ENCODE measurements around the gene PRKAG3.
A peak's percentile ranks its signal among the peaks of the same experiment; 100 is the strongest.
"Not testable (repeated sequence)": the region's sequence is repeated elsewhere in the genome, so short reads cannot be mapped to it uniquely, and the experiment has no call there.

Gene PRKAG3

DNA sequence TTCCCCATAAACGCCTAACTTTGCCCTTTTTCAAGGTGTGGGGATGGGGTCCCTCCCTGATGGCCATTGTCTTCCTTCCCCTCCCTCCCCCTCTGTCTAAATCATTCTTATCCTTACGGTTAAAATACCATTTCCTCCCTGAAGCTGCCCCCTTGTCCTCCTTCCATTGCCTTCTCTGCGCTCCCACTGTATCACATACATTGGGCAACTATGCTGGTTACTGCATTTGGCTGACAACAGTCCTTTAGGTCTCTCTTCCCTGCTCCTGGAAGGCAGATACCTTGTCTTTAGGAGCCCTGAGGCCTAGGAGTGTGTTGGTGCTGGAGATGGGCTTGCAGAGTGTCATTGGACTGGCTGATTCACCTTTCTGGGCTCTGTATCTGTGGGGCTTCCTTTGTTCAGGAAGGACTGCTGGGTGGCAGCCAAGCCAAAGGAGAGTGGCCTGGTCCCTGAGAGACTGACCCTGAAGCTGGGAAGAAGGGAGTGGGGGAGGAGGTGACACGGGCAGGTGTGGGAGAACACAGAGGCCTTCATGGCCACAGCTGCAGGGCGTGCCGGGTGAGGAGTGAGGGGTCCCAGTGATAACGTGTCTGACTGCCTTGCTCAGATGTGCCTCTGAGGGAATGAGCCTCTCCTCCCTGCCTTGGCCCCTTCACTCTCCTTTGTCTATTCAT, 30.2 kb upstream of the PRKAG3 start:
- DNase-seq (ENCODE audit: low spot score), result no peak

DNA sequence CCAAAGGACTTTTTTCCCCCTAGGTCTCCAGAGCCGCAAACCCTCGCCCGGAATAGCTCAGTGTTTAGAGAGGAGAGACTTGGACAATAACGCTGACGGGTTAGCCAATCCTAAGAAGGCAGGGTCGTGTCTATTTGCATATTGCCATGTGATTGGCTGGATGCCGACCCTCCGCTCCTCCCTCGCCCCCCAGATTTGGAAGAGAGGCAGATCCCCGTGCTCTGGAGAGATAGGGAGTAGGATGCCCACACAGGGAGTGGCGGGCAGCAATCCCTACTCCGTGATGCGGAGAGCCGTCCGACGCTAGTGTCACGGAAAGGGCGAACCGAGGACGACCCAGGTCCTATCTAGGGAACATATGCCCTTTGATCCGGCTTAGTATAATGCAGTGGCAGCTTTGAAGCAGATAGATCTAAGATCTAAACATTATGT, 29.4 kb upstream of the PRKAG3 start:
- peak; percentile 24 for DNase-seq (ENCODE audit: low spot score)

DNA sequence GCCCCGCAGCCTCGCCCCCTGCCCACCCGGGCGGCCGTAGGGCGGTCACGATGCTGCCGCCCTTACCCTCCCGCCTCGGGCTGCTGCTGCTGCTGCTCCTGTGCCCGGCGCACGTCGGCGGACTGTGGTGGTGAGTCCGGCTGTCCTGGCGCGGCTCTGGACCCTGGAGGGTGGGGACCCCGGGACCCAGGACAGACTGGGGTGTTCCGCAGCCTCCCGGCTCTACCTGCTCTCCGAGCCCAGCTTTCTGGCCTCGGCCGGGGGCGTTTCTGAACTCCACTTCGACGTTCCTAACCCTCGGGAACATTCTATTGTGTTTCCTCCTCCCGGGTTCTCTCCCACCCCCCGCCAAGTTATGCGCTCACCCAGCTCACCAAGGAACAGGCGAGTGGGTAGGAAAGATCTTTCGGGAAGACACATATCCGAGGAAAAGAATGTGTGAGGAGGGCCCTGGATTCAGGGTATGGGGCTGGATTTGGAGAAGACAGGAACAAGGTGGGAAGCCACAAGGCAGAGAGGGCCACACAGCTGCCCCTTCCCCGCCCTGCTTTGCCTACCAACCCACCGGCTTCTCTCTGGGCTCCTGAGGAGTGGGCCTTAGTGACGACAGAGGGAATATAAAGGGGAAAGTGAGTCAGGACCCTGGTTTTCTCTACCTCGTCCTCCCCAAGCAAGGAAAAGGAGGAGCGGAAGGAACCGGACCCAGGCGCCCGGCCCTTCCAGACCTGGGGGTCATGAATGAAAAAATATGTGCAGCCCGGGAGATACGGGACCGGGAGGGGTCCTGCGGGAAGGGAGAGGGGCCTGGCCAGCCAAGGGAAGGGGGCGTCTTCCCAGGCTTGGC, 28.6 kb upstream of the PRKAG3 start:
- no peak for DNase-seq (ENCODE audit: low spot score)

- DNase-seq (ENCODE audit: low spot score), result no peak
Measured at GRCh38 chr2:218859556-218859987, 28.0 kb upstream of the PRKAG3 start, which contains the start of gene WNT6. TSS of gene WNT6 (plus strand) at chr2:218859805. CDS start at chr2:218860038, 233 bp downstream.

DNA sequence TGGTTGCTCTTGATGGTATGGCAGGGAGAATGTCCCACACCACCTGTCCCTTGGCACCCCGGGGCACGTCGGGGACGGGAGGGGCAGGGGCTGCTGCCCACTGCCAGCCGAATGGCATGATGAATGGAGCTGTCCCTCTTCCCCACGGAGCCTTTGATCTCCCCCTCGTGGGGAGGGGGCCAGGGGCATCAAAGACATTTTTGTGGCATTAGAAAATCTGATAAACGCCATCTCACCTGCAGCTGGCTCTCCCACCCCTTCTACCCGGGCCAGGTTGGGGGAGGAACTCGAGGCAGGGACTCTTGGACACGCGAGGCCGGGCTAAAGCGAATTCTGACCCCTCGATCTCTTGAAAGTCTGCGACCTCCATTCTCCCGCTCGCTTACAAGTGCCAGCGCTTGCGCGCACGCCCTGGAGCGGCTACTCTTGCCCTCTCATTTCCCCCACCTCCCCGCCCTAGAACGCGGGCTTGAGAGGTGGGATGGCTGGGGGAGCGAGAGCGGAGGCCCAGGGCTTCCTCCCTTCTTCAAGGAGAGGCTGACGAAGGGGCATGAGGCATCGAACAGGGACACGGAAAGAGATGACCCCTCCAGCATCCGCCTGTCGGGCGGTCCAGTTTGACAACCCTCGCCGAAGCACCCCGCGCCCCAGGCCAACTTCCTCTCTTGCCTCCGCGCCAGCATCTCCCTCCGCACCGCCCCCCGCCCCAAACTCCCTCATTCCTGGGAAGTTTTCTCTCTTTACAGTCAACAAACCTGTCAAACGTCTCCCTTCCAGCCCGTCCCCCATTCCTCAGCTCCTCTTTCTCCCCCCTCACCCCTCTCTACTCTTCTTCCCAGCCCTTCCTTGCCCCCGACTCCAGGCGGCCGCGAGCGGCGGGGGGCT, 27.3 kb upstream of the PRKAG3 start:
- no peak for DNase-seq (ENCODE audit: low spot score)

GRCh38 chr2:218858138-218858445, 26.5 kb upstream of the PRKAG3 start:
- no peak for DNase-seq (ENCODE audit: low spot score)

GRCh38 chr2:218857371-218858137, 26.0 kb upstream of the PRKAG3 start:
- no peak for DNase-seq (ENCODE audit: low spot score)

DNA sequence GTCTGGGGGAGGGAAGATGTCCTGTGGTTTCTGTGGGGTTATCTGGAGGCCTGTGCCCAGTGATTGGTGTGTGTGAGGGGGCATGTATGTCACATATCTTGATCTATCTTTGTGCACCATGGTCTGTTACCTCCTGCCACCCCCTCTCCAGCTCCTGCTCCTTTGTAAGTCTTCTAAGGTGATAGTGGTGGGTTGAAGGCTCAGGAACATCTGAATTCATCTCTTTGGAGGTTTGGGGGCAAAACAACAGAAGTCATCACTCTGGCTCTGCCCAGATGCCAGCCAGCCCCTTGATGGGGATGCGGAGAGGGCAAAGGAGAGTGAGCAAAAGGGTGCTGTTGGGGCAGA, 25.3 kb upstream of the PRKAG3 start:
- DNase-seq (ENCODE audit: low spot score), result no peak

GRCh38 chr2:218856167-218856895, 24.7 kb upstream of the PRKAG3 start:
- no peak for DNase-seq (ENCODE audit: low spot score)

- no peak for DNase-seq (ENCODE audit: low spot score)
Measured at GRCh38 chr2:218855305-218856166, 23.9 kb upstream of the PRKAG3 start.

DNA sequence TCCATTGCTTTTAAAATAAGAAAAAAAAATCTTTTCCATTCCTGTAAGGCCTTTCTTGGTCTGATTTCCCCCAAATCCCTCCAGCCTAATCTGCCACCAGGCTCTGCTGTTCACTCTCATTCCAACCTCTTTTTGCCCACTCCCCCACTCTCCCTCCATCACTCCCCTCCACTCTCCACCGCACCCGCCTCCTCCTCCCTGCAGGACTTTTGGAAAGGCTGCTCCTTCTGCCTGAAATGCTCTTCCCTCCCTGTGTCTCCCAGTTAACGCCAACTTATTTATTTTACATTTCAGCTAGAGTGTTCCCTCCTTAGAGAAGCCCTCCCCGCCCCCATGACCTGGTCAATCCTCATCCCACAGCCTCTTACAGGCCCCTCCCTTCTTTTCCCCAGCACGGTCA, 23.3 kb upstream of the PRKAG3 start:
- no peak for DNase-seq (ENCODE audit: low spot score)

GRCh38 chr2:218853766-218854165, 22.2 kb upstream of the PRKAG3 start:
- peak; percentile 72 for DNase-seq (ENCODE audit: low spot score)

DNA sequence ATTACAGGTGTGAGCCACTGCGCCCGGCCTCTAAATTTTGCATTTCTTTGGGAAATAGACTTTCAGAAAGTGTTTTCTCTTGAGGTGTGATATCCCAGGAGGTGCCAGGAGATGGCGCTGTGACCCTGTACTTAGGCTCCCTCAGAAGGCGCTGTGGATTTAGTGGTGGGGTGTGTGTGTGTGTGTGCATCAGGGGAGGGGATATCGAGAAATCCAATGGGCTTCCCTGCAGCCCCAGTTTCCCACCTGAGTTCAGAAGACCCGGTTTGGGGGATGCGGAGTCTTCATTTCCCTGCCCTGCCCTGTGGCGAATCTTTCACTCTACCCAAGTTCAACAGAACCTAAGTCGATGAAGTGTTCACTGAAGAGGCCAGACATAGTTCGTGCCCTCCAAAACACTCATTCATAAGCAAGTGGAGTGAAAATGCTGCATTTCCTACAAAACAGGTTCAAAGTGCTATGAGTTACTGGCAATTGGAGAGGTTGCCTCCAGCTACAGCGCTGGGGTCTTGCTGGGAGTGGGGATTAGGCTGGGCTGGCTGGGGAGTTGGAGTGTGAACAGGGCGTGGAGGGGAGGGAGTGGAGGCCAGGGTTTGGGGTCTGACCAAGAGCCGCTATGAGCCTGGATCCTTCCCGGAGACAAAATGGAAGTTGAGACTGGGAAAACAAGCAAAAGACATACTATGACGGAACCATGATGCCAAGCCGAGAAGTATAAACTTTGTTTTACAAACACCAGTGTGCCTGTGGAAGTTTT, 21.5 kb upstream of the PRKAG3 start:
- DNase-seq (ENCODE audit: low spot score), result peak; percentile 61

- DNase-seq (ENCODE audit: low spot score), result no peak
Measured at GRCh38 chr2:218851286-218851685, 19.7 kb upstream of the PRKAG3 start.

DNA sequence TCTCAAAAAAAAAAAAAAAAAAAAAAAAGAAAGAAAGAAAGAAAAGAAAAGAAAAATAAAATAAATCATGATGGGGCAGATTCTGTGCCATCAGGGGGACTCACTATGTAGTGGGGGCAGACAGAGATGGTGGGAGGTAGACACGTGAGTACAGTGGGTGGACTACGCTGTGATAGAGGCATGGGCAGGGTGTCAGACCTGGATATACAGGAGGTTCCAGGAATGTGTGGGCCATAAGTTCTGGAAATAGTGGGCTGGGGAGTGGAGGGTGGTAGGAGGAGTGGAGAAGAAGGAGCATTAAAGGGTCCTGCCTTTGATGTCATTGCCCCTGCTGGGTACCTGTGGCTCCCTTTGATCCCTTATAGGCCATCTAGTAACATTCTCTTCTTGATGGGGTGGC, 19.2 kb upstream of the PRKAG3 start:
- DNase-seq (ENCODE audit: low spot score), result no peak

DNA sequence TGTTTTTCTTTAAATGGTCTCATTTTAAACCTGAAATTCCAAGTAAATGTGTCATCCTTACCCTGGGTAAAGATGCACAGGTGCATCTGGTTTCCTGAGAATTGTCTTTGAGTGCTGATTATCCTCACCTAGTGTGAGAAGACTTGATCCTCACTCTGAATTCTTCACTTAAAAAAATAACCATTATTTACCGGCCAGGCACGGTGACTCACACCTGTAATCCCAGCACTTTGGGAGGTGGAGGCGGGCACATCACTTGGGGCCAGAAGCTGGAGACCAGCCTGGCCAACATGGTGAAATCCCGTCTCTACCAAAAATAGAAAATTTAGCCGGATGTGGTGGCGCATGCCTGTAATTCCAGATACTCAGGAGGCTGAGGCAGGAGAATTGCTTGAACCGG, 18.1 kb upstream of the PRKAG3 start:
- DNase-seq (ENCODE audit: low spot score), result peak; percentile 53

- not testable (repeated sequence) for DNase-seq (ENCODE audit: low spot score)
Measured at GRCh38 chr2:218846963-218847362, 15.4 kb upstream of the PRKAG3 start.

DNA sequence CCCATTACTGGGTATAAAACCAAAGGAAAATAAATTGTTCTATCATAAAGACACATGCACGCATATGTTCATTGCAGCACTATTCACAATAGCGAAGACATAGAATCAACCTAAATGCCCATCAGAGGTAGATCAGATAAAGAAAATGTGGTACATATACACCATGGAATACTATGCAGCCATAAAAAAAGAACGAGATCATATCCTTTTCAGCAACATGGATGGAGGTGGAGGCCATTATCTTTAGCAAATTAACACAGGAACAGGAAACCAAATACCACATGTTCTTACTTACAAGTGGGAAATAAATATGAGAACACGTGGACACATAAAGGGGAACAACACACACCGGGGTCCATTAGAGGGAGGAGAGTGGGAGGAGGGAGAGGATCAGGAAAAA, 12.7 kb upstream of the PRKAG3 start:
- DNase-seq (ENCODE audit: low spot score), result not testable (repeated sequence)

DNA sequence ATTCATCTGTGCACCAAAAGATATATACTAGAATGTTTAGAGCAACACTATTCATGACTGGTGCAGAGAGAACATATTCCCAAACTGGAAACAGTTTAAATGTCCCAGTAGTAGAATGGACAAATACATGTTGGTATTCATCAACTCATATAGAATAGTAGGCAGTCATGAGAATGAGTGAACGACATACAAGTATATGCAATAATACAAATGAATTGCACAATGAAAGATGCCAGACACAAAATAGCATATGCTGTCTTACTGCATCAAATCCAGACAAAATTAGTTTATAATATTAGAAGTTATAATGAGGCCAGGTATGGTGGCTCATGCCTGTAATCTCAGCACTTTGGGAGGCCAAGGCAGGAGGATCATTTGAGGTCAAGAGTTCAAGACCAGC, 8.3 kb upstream of the PRKAG3 start:
- no peak for DNase-seq (ENCODE audit: low spot score)
